Cardiac muscle cell (in vitro differentiated cells and primary cell): Measurements from ENCODE around the gene MBD3L2B. TPM values are rescaled to one million over a fixed set of nuclear protein-coding genes. Genes with fewer than 3 reads are reported as not detected.
"Not testable (repeated sequence)": the region's sequence is repeated elsewhere in the genome, so short reads cannot be mapped to it uniquely, and the experiment has no call there.

Experiments used
- DNase-seq, 2 donors: peaks; one replicate each; pipeline versions ENCODE4 v3.0.0 to v3.0.0-alpha.2; 2010 to 2017; ENCODE audit warnings: low read depth in 1 of 2, low spot score in 1 of 2
- H3K27ac ChIP-seq: fragments of 200-600 bp; sonication (generic); 2 replicates; pipeline ENCODE4 v1.5.1; 2016
- H3K27me3 ChIP-seq: fragments of 200-600 bp; sonication (generic); 2 replicates; pipeline ENCODE4 v1.6.0; 2016; ENCODE audit warnings: control low read depth
- H3K36me3 ChIP-seq: fragments of 200-600 bp; sonication (generic); 2 replicates; pipeline ENCODE4 v1.5.1; 2016; ENCODE audit warnings: control low read depth
- H3K4me1 ChIP-seq: fragments of 200-600 bp; sonication (generic); 2 replicates; pipeline ENCODE4 v1.8.1; 2017; ENCODE audit warnings: low read depth, mild to moderate bottlenecking, mixed run types
- H3K4me3 ChIP-seq: fragments of 200-600 bp; sonication (generic); 2 replicates; pipeline ENCODE4 v1.5.1; 2016; ENCODE audit warnings: mild to moderate bottlenecking
- H3K9me3 ChIP-seq: fragments of 200-600 bp; sonication (generic); 2 replicates; pipeline ENCODE4 v1.5.1; 2017; ENCODE audit warnings: low read depth, mild to moderate bottlenecking, control low read depth
- CTCF ChIP-seq: IDR thresholded peaks from 2 replicates; pipeline ENCODE4 v1.5.1; 2012; ENCODE audit warnings: low read depth, mild to moderate bottlenecking, low read length
- polyA plus RNA-seq: library from polyadenylated mRNA; unstranded; fragments of >200 nt; fragmentation: Nextera tagmentation; extraction: Ambion mirVana; gene quantifications from 2 replicates; pipeline ENCODE4 v1.2.1, GENCODE V29; 2016
- total RNA-seq: library from RNA; depleted of rRNA; stranded (reverse); fragments of >200 nt; gene quantifications from 2 replicates; pipeline ENCODE4 v1.2.3, GENCODE V29; 2016

The MBD3L2B gene
- not detected in 2 replicates for total RNA-seq
- polyA plus RNA-seq: not detected in 2 replicates

- H3K36me3 ChIP-seq, H3K4me3 ChIP-seq, H3K4me1 ChIP-seq, DNase-seq, H3K27me3 ChIP-seq, H3K9me3 ChIP-seq, H3K27ac ChIP-seq: not testable (repeated sequence)
Measured at GRCh38 chr19:7021331-7021730, at the start of gene MBD3L2B. Gene MBD3L2B, minus strand, starts transcription at chr19:7021431. Its CDS starts 34 bp downstream, at chr19:7021397.

- no peak for DNase-seq
- Histone ChIP-seq H3K27me3 (no peaks in the 10 kb centered on the region), H3K4me3 (peak overlapping the region; percentile 61), H3K27ac (peak overlapping the region; percentile 20), H3K9me3 (no peaks in the 10 kb centered on the region), H3K36me3 (peaks cover 15% of the 10 kb centered on the region), H3K4me1 (no peaks in the 10 kb centered on the region)
- no peak for TF ChIP-seq CTCF
Measured at GRCh38 chr19:7069904-7070226, 48.6 kb upstream of the MBD3L2B start.

DNA sequence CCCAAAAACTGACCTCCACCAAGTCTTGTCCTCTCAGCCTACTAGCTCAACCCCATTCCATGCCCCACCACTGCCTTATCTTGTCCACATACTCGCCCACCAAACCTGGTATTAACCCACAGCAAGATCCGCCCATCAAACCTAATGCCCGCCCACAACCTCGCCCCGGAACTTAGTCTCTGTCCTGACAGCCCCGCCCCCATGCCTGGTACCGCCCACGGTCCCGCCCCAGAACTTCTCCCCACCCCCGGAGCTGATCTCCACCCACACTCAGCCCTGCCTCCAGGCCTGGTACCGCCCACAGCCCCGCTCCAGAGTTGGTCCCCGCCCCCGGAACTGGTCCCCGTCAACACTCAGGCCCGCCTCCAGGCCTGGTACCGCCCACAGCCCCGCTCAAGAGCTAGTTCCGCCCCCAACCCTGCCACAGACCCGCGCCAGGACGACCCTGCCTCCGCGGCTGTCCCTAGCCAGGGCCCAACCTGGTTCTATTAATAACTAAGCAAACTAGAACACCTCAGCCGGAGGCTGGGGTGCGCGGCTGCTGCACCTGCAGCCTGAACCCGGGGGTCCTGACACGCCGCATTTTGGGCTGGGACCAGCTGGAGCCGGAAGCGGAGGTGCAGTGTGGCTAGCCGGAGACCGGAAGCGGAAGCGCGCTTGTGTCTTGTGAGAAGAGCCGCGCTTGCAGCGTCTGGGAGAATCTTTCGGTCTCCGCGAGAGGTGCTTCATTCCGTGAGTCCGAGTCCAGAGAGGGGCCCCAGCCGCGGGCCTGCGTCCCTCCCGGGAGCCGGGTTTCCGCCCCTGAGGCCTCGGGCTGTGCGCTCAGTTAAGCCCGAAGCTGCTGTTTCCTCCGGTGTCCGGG, 48.0 kb upstream of the MBD3L2B start, which contains the start of gene ZNF557:
Gene ZNF557, plus strand, starts transcription at position 662 of the 862 bp plus-strand sequence. CDS start 5,372 bp downstream, outside the sequence.
- Histone ChIP-seq H3K27ac (peak within 1 kb of the TSS; percentile 20), H3K4me1 (no peaks in the 10 kb centered on the region), H3K9me3 (no peaks in the 10 kb centered on the region), H3K4me3 (peak within 1 kb of the TSS; percentile 61), H3K36me3 (peaks cover 14% of the 10 kb centered on the region), H3K27me3 (no peaks in the 10 kb centered on the region)
- DNase-seq: peak; percentile 97 to 99
- no peak for TF ChIP-seq CTCF

GRCh38 chr19:7068599-7068998, 47.4 kb upstream of the MBD3L2B start:
- Histone ChIP-seq H3K4me3 (no peak overlapping the region), H3K4me1 (no peaks in the 10 kb centered on the region), H3K9me3 (no peaks in the 10 kb centered on the region), H3K36me3 (peaks cover 11% of the 10 kb centered on the region), H3K27ac (no peak overlapping the region), H3K27me3 (no peaks in the 10 kb centered on the region)
- no peak for TF ChIP-seq CTCF
- no peak for DNase-seq

GRCh38 chr19:7067716-7068115, 46.5 kb upstream of the MBD3L2B start:
- Histone ChIP-seq H3K27ac (no peak overlapping the region), H3K4me3 (no peak overlapping the region), H3K27me3 (no peaks in the 10 kb centered on the region), H3K9me3 (no peaks in the 10 kb centered on the region), H3K4me1 (no peaks in the 10 kb centered on the region), H3K36me3 (peaks cover 9% of the 10 kb centered on the region)
- TF ChIP-seq CTCF: no peak
- DNase-seq: no peak

- H3K4me1 ChIP-seq, H3K27ac ChIP-seq, H3K27me3 ChIP-seq, H3K9me3 ChIP-seq, H3K36me3 ChIP-seq, H3K4me3 ChIP-seq: not testable (repeated sequence)
- peak; percentile 37 for TF ChIP-seq CTCF
- DNase-seq: peak in 1 of 2 donors; percentile 47
Measured at GRCh38 chr19:7067122-7067521, 45.9 kb upstream of the MBD3L2B start.
